BJ (cell line): ENCODE measurements around the gene ATAT1. TPM values are rescaled to one million over a fixed set of nuclear protein-coding genes. Genes with fewer than 3 reads are reported as not detected.
A peak's percentile ranks its signal among the peaks of the same experiment; 100 is the strongest.

Experiments used
- CTCF ChIA-PET: fragments of 350-600 bp; formaldehyde crosslinking; extraction: SDS; loops from one replicate; lab custom pipeline; 2021; ENCODE audit warnings: antibody characterized with exemption, inconsistent platforms; lab: Yijun Ruan, JAX
- POLR2A ChIA-PET: fragments of 300-600 bp; sonication (Branson Sonifier 250); formaldehyde crosslinking; extraction: SDS; loops from one replicate; lab custom pipeline; 2021; ENCODE audit warnings: antibody characterized with exemption; lab: Charles Lee
- DNase-seq: peaks from one replicate; pipeline ENCODE4 v3.0.0-alpha.2; 2011; ENCODE audit warnings: low read depth
- H3K27me3 ChIP-seq: 2 replicates; pipeline ENCODE4 v1.6.0; 2011; ENCODE audit warnings: low read length; ENCODE audit not compliant: control insufficient read depth, insufficient read depth
- H3K36me3 ChIP-seq: 2 replicates; pipeline ENCODE4 v1.5.1; 2011; ENCODE audit warnings: low read length; ENCODE audit not compliant: control insufficient read depth, insufficient read depth
- H3K4me3 ChIP-seq: 2 replicates; pipeline ENCODE4 v1.5.1; 2011; ENCODE audit warnings: low read depth, mild to moderate bottlenecking, control low read depth, low read length
- polyA plus RNA-seq: library from polyadenylated mRNA; depleted of rRNA; stranded (reverse); fragments of >200 nt; gene quantifications from 2 replicates; pipeline ENCODE4 v1.2.3, GENCODE V29; 2011
- TF ChIP-seq, protein P1 (sequence below): IDR thresholded peaks from 2 replicates; pipeline ENCODE4 v1.5.1; 2011; ENCODE audit warnings: low read depth, mild to moderate bottlenecking, control low read depth, inconsistent platforms, low read length, moderate library complexity; ENCODE audit not compliant: insufficient read depth

Gene ATAT1
- polyA plus RNA-seq, 1 experiment, result 6.8 TPM

GRCh38 chr6:30672445-30673253, 46.0 kb downstream of the ATAT1 start, which contains the start of gene DHX16:
Gene DHX16 (minus strand): TSS chr6:30673006. CDS start chr6:30672841, 165 bp downstream.
- Histone ChIP-seq H3K36me3 (peaks cover 15% of the 10 kb centered on the region), H3K4me3 (peak within 1 kb of the TSS; percentile 88), H3K27me3 (no peaks in the 10 kb centered on the region)
- peak; percentile 85 for DNase-seq
- ChIA-PET POLR2A (interaction anchor here (0.6 kb wide), 1 partner anchor 442 kb away, joined by 10 read pairs; the partner anchor contains the start of gene PSORS1C1), CTCF (interaction anchor here (0.6 to 17.2 kb wide), 24 partner anchors 8 to 396 kb away, joined by 3 to 387 read pairs (median 4); partner anchors contain the start of genes MDC1, TUBB and VARS2)
- TF ChIP-seq, protein P1, sequence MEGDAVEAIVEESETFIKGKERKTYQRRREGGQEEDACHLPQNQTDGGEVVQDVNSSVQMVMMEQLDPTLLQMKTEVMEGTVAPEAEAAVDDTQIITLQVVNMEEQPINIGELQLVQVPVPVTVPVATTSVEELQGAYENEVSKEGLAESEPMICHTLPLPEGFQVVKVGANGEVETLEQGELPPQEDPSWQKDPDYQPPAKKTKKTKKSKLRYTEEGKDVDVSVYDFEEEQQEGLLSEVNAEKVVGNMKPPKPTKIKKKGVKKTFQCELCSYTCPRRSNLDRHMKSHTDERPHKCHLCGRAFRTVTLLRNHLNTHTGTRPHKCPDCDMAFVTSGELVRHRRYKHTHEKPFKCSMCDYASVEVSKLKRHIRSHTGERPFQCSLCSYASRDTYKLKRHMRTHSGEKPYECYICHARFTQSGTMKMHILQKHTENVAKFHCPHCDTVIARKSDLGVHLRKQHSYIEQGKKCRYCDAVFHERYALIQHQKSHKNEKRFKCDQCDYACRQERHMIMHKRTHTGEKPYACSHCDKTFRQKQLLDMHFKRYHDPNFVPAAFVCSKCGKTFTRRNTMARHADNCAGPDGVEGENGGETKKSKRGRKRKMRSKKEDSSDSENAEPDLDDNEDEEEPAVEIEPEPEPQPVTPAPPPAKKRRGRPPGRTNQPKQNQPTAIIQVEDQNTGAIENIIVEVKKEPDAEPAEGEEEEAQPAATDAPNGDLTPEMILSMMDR, result peak; percentile 88

GRCh38 chr6:30676660-30677285, 50.1 kb downstream of the ATAT1 start:
- DNase-seq, result no peak
- Histone ChIP-seq H3K4me3 (no peak overlapping the region), H3K36me3 (peaks cover 23% of the 10 kb centered on the region), H3K27me3 (no peaks in the 10 kb centered on the region)
- ChIA-PET CTCF (interaction anchor here (0.7 to 17.2 kb wide), 2 partner anchors 50 to 235 kb away, joined by 3 to 387 read pairs; partner anchors contain the start of genes MDC1 and TUBB), POLR2A (no interaction called here)
- TF ChIP-seq, protein P1, result no peak

DNA sequence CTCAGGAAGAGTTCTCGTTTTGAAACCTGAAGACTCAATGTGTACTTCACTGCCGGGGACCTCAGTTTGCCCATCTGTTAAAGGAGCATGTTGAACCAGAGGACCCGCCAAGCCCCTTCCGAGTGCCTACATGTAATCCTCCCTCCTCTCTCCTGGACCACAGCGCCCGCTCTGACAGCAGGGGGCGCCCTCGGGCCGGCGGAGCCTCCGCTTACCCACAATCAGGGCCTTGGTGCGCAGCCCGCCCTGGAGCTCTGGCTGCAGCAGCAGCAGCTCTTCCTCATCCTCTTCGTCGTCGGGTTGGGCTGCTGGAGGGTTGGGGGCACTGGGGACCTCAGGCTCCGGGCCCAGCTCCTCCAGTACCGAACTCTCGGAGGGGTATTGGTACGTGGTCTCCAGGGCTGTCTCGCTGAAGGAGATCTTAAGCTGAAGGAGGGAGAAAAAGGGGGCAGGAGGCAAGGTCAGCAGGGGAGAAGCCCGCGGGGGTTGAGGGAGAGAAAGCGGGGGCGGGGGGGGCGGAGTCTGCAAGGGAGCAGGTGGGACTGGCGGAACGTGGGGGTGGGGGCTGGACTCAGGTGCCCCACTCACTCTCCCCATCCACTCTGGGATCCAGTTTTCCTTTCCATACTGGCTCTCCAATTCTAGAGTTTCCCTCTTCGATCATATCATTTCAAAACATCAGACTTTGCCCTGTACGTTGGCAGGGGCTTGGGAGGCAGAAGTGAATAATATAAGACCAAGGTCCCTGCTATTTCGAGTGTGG, 52.5 kb downstream of the ATAT1 start:
- ChIA-PET POLR2A (interaction anchor here (0.5 kb wide), 1 partner anchor 53 kb away, joined by 5 read pairs; the partner anchor contains the start of gene ATAT1), CTCF (interaction anchor here (0.6 to 17.2 kb wide), 35 partner anchors 9 to 851 kb away, joined by 3 to 387 read pairs (median 4); partner anchors contain the start of genes FLOT1, IER3, MDC1 and NRM)
- TF ChIP-seq, protein P1, result peak; percentile 97
- no peaks in the 10 kb centered on the region for H3K27me3 ChIP-seq
- H3K36me3 ChIP-seq, result peaks cover 23% of the 10 kb centered on the region
- no peak for DNase-seq
- H3K4me3 ChIP-seq, result no peak overlapping the region; the same call in 1 of the 2 replicates

- CTCF ChIA-PET, result interaction anchor here (0.7 to 17.2 kb wide), 12 partner anchors 8 to 197 kb away, joined by 3 to 387 read pairs (median 7); partner anchors contain the start of genes DHX16, FLOT1, MDC1 and NRM
- peaks cover 25% of the 10 kb centered on the region for H3K36me3 ChIP-seq
- no peaks in the 10 kb centered on the region for H3K27me3 ChIP-seq
- peak overlapping the region; percentile 9; the same call in 1 of the 2 replicates for H3K4me3 ChIP-seq
- TF ChIP-seq, protein P1, result no peak
- no peak for DNase-seq
- POLR2A ChIA-PET, result no interaction called here
These were observed 53.3 kb downstream of the ATAT1 start for GRCh38 chr6:30679765-30680535.
